HCT116 (cell line): ENCODE results near the gene DMKN. TPM values are rescaled to one million over a fixed set of nuclear protein-coding genes. Genes with fewer than 3 reads are reported as not detected.

Experiments used
- ATAC-seq: fragments of 200-7000 bp; cut with Tn5 transposase; 2 replicates; pipeline ENCODE4 v1.9.1; 2020; ENCODE audit warnings: mild to moderate bottlenecking, moderate library complexity
- BruUV-seq: library from RNA; stranded (reverse); fragments of 400-500 nt; replicated peaks from 2 replicates; lab custom pipeline; 2021; lab: Mats Ljungman, UMichigan
- CTCF ChIA-PET: fragments of 300-600 bp; sonication (Branson Sonifier 250); formaldehyde crosslinking; loops from one replicate; lab custom pipeline; 2021; ENCODE audit warnings: antibody characterized with exemption; lab: Charles Lee
- POLR2A ChIA-PET: fragments of 300-600, 350-600 bp; sonication (Branson Sonifier 250); formaldehyde crosslinking; loops from one replicate; lab custom pipeline; 2021; ENCODE audit warnings: antibody characterized with exemption; lab: Charles Lee
- RAD21 ChIA-PET, 2 experiments: fragments of 300-600 bp; sonication (Branson Sonifier 250); formaldehyde crosslinking; loops; one replicate each; lab custom pipeline; 2023; ENCODE audit warnings: low total read pairs in 2 of 2; ENCODE audit not compliant: uncharacterized antibody in 2 of 2, unreplicated experiment in 2 of 2, low non-redundant PET in 1 of 2; lab: Charles Lee
- DNase-seq: peaks from one replicate; pipeline ENCODE4 v3.0.0-alpha.2; 2010; ENCODE audit warnings: low read depth, low spot score
- H2AFZ ChIP-seq: fragments of 200-600 bp; shearing (Covaris generic), sonication (generic); 2 replicates; pipeline ENCODE4 v1.6.1; 2017; ENCODE audit warnings: low read depth, mixed run types, mixed read lengths, antibody characterized with exemption, low read length; ENCODE audit not compliant: poor library complexity, severe bottlenecking
- H3K27ac ChIP-seq: 2 replicates; pipeline ENCODE4 v1.5.1; 2012; ENCODE audit warnings: low read depth, low read length
- H3K27me3 ChIP-seq: fragments of 200-600 bp; sonication (generic); 2 replicates; pipeline ENCODE4 v1.6.1; 2016; ENCODE audit warnings: mixed run types, low read length, mixed read lengths; ENCODE audit not compliant: insufficient read depth
- H3K36me3 ChIP-seq, 2 experiments: fragments of 200-500 bp in 1 of 2; fragments of 200-600 bp in 1 of 2; sonication (Bioruptor generic) in 1 of 2; sonication (generic) in 1 of 2; 2 replicates each; pipeline versions ENCODE4 v1.5.1 to v1.6.1; 2014 to 2016; ENCODE audit warnings: low read length in 2 of 2, inconsistent platforms in 1 of 2, mixed read lengths in 1 of 2, mixed run types in 1 of 2; ENCODE audit not compliant: insufficient read depth in 2 of 2, control insufficient read depth in 1 of 2
- H3K4me1 ChIP-seq, 2 experiments: fragments of 200-600 bp in 1 of 2; sonication (generic) in 1 of 2; 2 replicates each; pipeline versions ENCODE4 v1.5.1 to v1.6.1; 2012 to 2017; ENCODE audit warnings: low read length in 2 of 2, inconsistent platforms in 1 of 2, mild to moderate bottlenecking in 1 of 2, mixed read lengths in 1 of 2, mixed run types in 1 of 2, moderate library complexity in 1 of 2; ENCODE audit not compliant: insufficient read depth in 2 of 2, control insufficient read depth in 1 of 2
- H3K4me2 ChIP-seq: fragments of 200-600 bp; sonication (generic); 2 replicates; pipeline ENCODE4 v1.6.1; 2017; ENCODE audit warnings: mixed run types, low read length, mixed read lengths
- H3K4me3 ChIP-seq, 2 experiments: fragments of 200-600 bp in 1 of 2; sonication (generic) in 1 of 2; replicated peaks in 1 of 2; 2 replicates each; pipeline ENCODE4 v1.5.1; 2011 to 2016; ENCODE audit warnings: low read length in 2 of 2, control low read depth in 1 of 2, low read depth in 1 of 2, mild to moderate bottlenecking in 1 of 2, mixed read lengths in 1 of 2, mixed run types in 1 of 2
- H3K79me2 ChIP-seq: fragments of 200-600 bp; sonication (generic); 2 replicates; pipeline ENCODE4 v1.6.1; 2017; ENCODE audit warnings: mild to moderate bottlenecking, mixed run types, low read length, moderate library complexity, mixed read lengths; ENCODE audit not compliant: insufficient read depth
- H3K9ac ChIP-seq: fragments of 200-600 bp; sonication (generic); 2 replicates; pipeline ENCODE4 v1.6.1; 2016; ENCODE audit warnings: low read length, mixed read lengths
- H3K9me2 ChIP-seq: fragments of 200-600 bp; sonication (generic), shearing (Covaris generic); 2 replicates; pipeline ENCODE4 v1.6.1; 2017; ENCODE audit warnings: mixed run types, mild to moderate bottlenecking, moderate library complexity; ENCODE audit not compliant: insufficient read depth
- H3K9me3 ChIP-seq, 2 experiments: fragments of 200-500 bp in 1 of 2; fragments of 200-600 bp in 1 of 2; sonication (Bioruptor generic) in 1 of 2; sonication (generic) in 1 of 2; 2 replicates each; pipeline ENCODE4 v1.6.1; 2014 to 2017; ENCODE audit warnings: low read length in 2 of 2, mixed read lengths in 2 of 2, inconsistent platforms in 1 of 2, low read depth in 1 of 2, mild to moderate bottlenecking in 1 of 2, mixed run types in 1 of 2, moderate library complexity in 1 of 2; ENCODE audit not compliant: control insufficient read depth in 1 of 2, insufficient read depth in 1 of 2
- H4K20me1 ChIP-seq: fragments of 200-600 bp; sonication (generic), shearing (Covaris generic); 2 replicates; pipeline ENCODE4 v1.6.1; 2017; ENCODE audit warnings: mixed run types, mild to moderate bottlenecking, moderate library complexity; ENCODE audit not compliant: insufficient read depth
- EZH2 ChIP-seq: fragments of 200-600 bp; sonication (generic); IDR thresholded peaks from 2 replicates; pipeline ENCODE4 v1.6.1; 2017; ENCODE audit warnings: antibody characterized with exemption, mixed run types
- SP1 ChIP-seq: IDR thresholded peaks from 2 replicates; pipeline ENCODE4 v1.6.1; 2012; ENCODE audit warnings: low read depth
- TCF7L2 ChIP-seq: IDR thresholded peaks from 2 replicates; pipeline ENCODE4 v1.7.0; 2011; ENCODE audit warnings: borderline replicate concordance, inconsistent platforms; ENCODE audit not compliant: insufficient read depth, insufficient read length; ENCODE audit errors: extremely low read depth
- ZFX ChIP-seq: fragments of 450-650 bp; IDR thresholded peaks from 2 replicates; pipeline ENCODE4 v1.6.1; 2017
- intact Hi-C: fragments of 100-400 bp; cut with micrococcal nuclease; formaldehyde crosslinking; loops from 2 replicates; pipeline ENCODE4 v1.10.0; 2022
- total RNA-seq: library from RNA; stranded (reverse); gene quantifications from one replicate; pipeline ENCODE4 v1.2.1, GENCODE V29; 2021; ENCODE audit not compliant: unreplicated experiment
- TF ChIP-seq, protein P1 (sequence below): IDR thresholded peaks from 2 replicates; pipeline ENCODE4 v1.6.1; 2011; ENCODE audit warnings: mild to moderate bottlenecking, low read length, moderate library complexity; ENCODE audit not compliant: insufficient replicate concordance; ENCODE audit errors: extremely low read depth

Gene DMKN
- total RNA-seq, 1 experiment from 2014 or later = 246 TPM

GRCh38 chr19:35553385-35554000, 40.0 kb upstream of the DMKN start:
- H3K4me2 ChIP-seq = no peak overlapping the region
- H3K4me1 ChIP-seq = peaks cover 0 to 15% of the 10 kb centered on the region in 2 experiments; a peak in 2 of 4 replicates
- ATAC-seq (no peak), DNase-seq (no peak)
- H3K79me2 ChIP-seq = peaks cover 4% of the 10 kb centered on the region; the same call in 1 of the 2 replicates
- POLR2A ChIA-PET = no interaction called here
- H2AFZ ChIP-seq = no peak overlapping the region
- no peak overlapping the region for H3K9ac ChIP-seq
- no TSS peak for BruUV-seq
- no peak overlapping the region for H3K27ac ChIP-seq
- intact Hi-C loops = no loop called here
- H3K36me3 ChIP-seq = no peaks in the 10 kb centered on the region
- H3K27me3 ChIP-seq = no peaks in the 10 kb centered on the region
- H3K9me2 ChIP-seq = no peaks in the 10 kb centered on the region
- H3K4me3 ChIP-seq = no peak overlapping the region
- TF ChIP-seq SP1 (no peak), TCF7L2 (no peak), ZFX (no peak), EZH2 (no peak)
- TF ChIP-seq, protein P1, sequence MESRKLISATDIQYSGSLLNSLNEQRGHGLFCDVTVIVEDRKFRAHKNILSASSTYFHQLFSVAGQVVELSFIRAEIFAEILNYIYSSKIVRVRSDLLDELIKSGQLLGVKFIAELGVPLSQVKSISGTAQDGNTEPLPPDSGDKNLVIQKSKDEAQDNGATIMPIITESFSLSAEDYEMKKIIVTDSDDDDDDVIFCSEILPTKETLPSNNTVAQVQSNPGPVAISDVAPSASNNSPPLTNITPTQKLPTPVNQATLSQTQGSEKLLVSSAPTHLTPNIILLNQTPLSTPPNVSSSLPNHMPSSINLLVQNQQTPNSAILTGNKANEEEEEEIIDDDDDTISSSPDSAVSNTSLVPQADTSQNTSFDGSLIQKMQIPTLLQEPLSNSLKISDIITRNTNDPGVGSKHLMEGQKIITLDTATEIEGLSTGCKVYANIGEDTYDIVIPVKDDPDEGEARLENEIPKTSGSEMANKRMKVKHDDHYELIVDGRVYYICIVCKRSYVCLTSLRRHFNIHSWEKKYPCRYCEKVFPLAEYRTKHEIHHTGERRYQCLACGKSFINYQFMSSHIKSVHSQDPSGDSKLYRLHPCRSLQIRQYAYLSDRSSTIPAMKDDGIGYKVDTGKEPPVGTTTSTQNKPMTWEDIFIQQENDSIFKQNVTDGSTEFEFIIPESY = no peak
- CTCF ChIA-PET = no interaction called here
- H4K20me1 ChIP-seq = no peaks in the 10 kb centered on the region
- no peaks in the 10 kb centered on the region for H3K9me3 ChIP-seq
- RAD21 ChIA-PET = no interaction called here
